Measurements from ENCODE around the gene FOXF1.
A peak's percentile ranks its signal among the peaks of the same experiment; 100 is the strongest.

Gene FOXF1

DNA sequence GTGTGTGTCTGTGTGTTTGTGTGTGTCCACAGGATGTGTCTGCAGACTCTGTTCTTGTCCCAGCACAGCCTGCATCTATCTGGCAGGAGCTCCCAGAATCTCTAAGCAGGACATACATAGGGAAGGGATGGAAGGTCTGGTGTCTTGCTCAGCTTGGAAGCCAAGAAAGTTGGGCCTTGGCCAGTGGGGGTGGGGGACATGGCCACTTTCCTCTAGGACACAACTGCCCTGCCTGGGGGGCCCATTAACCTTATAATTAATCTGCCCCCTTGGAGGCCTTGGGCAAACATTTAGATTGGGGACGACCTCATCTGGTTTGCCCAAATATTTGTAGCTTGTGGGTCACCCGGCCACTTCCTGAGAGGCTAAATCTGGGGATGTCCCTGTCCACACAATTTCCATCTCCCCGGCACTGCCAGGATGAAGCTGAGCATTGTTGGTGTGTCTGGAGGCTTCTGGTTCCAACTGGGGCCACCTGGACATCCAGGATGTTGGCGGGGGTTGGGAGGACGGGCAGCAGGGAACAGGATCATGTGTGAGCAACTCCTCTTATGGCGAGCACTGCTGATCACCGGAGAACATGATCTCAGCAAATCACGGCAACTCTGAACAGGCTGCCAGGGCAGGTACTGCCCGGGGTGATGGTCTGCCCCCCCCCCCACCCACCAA, 17.2 kb upstream of the FOXF1 start:
- DNase-seq (ENCODE audit: low read depth): no peak

- DNase-seq (ENCODE audit: low read depth): no peak
Measured at GRCh38 chr16:86494039-86494564, 16.2 kb upstream of the FOXF1 start.

DNA sequence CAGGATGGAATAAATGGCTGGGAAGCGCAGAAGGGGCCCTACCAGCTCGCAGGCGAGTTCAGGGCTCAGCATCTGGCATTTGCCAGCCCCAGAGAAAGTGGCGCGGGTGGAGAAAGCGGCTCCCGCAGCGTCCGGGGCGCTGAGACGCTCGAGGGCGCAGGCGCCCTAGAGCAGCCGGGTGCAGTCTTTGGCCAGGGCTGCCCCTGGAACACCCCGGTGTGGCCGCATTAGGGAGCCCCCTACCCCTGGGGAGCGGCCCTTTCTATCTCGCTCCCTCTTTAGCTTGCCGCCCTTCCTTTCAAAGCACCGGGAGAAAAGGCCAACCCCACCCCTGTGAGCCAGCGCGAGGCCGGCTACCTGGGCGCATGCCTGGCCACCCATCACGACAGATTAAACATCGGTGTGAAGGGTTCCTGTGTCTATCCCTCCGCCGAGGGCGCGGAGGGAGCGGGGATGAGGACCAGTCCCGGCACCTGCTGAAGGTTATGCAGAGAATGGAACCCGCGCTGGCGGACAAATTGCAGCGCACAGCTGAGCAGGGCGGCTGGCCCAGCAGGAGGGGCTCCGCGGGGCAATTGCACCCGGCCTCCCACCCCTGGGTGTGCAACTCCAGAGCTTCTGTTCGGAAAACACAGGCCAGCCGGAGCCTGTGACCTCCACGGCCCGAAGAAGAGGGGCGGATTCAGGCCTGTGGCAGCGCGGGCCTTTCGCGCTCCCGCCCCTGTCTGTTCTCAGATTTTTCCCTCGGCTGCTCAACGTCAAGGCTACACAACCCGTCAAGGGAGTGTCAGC, 15.6 kb upstream of the FOXF1 start:
- DNase-seq (ENCODE audit: low read depth): no peak

DNA sequence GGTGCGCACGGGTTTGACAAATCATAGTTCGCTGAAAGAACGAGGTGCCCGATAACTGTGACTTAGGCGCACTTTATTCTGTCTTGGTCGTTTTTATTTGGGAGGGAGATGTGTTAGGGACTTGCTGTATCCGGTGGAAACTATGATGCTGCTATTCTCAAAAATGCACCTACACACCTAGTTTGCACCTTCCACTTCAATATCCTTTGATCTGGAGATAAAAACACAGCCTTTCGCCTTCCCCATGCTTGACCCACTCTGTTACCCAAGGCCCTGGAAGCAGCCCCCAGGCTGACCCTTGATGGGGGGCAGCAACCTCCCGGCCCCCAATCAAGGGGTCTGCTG, 15.0 kb upstream of the FOXF1 start:
- no peak for DNase-seq (ENCODE audit: low read depth)

DNA sequence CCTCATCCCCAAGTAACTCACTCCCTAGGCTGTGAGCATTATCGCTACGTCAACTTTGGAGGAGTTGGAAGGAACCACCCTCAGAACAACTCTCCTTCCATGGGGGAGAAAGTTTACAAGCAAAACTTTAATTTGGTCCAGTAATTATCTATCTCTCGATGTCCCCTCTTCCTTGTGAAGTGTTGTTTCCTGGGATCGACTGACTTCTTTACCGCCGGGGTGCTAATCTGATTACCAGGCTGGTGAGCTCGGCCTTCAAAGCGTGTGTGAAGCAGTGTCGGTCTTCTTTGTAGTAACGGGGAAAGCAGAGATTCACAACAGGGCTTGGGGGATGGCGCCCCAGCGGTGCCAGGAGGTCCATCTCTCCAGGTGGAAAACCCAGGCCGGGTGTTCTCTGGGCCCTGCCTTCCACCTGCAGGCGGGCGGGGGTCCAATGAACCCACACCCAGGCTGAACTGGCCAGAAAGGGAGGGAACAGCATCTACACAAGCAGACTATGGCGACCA, 14.5 kb upstream of the FOXF1 start:
- DNase-seq (ENCODE audit: low read depth): no peak

GRCh38 chr16:86496262-86496928, 13.9 kb upstream of the FOXF1 start:
- DNase-seq (ENCODE audit: low read depth): no peak

- no peak for DNase-seq (ENCODE audit: low read depth)
Measured at GRCh38 chr16:86496929-86497461, 13.3 kb upstream of the FOXF1 start.

DNA sequence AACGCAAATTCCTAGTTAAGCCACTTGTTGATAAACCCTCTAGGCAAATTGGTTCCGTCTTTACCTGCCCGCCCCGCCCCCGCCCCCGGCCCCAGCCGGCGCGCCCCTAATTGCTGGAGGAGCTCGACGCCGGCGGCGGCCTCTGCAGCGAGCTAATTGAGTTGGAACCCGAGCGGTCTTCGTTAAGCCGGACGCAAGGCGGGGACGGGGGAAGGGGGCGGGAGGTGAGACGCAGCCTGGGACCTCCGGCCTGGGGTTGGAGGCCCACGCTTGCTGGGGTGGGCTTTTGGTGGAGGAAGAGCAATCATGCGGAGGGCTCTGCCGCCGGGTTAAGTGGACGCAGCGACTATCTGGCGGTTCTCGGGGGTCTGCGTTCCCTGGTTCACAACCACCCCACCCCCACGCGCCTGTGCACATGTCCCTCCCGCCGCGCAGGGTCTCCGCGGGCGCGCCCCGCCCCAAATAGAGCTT, 12.7 kb upstream of the FOXF1 start:
- no peak for DNase-seq (ENCODE audit: low read depth)

DNA sequence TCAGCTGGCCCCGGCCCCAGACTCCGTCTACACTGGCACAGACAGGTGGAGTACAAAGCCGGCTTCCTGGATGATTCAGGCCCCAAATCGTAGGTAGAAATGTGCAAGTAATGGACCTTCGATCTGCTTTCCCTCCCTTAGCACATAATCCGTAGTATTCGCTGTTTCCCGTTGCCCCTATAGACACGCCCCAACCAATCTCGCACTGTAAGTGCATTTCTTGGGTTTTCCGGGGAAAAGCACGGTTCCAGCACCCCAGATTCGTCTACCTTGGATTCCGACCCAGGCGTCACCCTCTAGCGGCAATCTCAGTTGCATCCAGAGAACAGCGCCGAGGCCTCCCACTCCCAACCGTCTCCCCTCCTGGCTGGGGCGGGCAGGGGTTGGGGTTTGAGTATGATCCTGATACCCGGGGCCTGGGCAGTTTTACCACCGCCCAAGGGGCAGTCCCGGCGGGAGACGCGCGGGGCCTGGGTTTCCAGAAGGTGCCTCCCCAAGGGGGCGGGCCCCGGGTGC, 12.1 kb upstream of the FOXF1 start:
- DNase-seq (ENCODE audit: low read depth): no peak

GRCh38 chr16:86498671-86499439, 11.5 kb upstream of the FOXF1 start:
- DNase-seq (ENCODE audit: low read depth): peak; percentile 56

GRCh38 chr16:86499440-86499786, 10.9 kb upstream of the FOXF1 start:
- no peak for DNase-seq (ENCODE audit: low read depth)

DNA sequence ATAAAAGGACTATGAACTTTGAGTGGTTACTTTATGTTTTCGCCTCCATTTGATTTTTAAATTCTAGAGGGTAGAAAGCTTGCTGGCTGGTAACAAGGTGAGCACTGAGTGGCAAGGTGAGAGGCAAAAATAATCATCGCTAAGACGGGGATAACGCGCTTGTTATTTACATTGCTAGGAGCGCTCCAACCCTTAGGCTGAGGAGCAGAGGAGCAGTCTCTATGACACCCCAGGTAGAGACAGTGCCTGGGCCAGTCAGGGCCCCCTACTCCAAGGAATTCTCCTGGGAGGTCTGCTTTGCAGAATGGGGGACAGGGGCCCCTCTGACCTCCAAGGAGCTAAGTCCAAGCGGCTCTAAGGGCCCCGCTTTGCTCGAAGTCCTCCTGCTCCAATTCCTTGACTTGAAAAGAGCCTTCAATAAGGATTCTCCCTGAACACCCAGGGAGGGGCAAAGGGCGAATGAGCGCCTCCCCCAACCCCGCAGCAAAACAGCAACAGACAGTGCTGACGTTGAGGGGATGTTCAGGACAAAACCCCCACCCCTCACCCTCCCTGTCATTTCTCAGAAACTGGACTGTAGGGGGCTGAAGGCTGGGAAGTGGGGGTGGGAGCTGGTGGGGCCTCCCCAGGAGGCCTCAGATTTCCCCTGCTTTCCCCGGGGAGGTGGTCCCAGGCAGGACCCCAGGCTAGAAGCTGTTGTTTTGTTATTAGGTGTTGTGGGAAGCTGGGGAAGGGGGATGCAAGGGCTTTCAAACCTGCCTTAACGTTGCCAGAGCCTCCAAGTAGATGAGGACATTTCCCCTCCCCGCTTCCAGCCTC, 10.2 kb upstream of the FOXF1 start:
- DNase-seq (ENCODE audit: low read depth): no peak

- no peak for DNase-seq (ENCODE audit: low read depth)
Measured at GRCh38 chr16:86500708-86501510, 9.4 kb upstream of the FOXF1 start.

DNA sequence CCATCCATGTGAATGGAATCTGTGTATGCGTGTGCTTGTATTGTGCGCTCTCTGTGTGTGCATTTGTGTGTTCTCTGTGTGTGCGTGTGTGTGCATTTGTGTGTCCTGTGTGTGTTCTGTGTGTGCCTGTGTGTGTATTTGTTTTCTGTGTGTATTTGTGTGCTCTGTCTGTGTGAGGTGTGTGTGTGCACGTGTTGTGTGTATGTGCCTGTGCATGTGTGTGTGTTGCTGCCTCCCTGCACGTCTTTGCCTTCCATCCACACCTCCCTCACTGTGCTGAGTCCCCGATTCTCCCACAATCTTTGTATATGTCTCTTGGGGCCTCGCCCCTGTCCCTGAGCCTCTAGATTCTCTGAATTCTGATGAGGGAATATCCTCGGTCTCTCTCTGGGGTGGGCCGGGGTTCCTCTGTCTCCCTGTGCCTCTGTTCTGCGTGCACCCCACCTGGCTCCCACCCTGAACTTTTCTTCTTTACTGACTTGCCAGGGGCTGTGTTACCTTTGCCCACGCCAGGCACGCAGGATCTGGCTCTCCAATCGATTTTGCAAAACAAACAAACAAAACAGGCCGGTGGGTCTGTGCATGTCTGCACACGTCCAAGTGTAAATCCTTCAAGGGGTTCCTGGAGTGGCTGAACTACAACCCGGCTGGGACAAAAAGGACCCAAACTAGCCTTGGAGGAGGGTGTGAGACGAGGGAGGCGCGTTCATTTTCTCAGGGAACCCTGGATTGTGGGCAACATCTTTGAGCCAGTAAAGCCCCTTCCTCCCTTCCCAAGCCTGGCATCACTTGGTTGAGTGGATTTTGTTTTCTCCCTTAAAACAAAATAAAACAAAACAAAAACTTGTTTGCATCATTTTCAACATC, 8.1 kb upstream of the FOXF1 start:
- no peak for DNase-seq (ENCODE audit: low read depth)

GRCh38 chr16:86502856-86503748, 7.2 kb upstream of the FOXF1 start:
- DNase-seq (ENCODE audit: low read depth): peak; percentile 67

- DNase-seq (ENCODE audit: low read depth): no peak
Measured at GRCh38 chr16:86503830-86504229, 6.5 kb upstream of the FOXF1 start.

GRCh38 chr16:86504315-86505184, 5.8 kb upstream of the FOXF1 start:
- DNase-seq (ENCODE audit: low read depth): peak; percentile 14
